ENCODE results near the gene PDGFC. TPM values are rescaled to one million over a fixed set of nuclear protein-coding genes. Genes with fewer than 3 reads are reported as not detected.

Gene PDGFC
- total and polyA plus RNA-seq, 2 donors (not counting 3 experiments of a cell fraction or from before 2014, with no cell fraction given), result 2.7 to 5.3 TPM

DNA sequence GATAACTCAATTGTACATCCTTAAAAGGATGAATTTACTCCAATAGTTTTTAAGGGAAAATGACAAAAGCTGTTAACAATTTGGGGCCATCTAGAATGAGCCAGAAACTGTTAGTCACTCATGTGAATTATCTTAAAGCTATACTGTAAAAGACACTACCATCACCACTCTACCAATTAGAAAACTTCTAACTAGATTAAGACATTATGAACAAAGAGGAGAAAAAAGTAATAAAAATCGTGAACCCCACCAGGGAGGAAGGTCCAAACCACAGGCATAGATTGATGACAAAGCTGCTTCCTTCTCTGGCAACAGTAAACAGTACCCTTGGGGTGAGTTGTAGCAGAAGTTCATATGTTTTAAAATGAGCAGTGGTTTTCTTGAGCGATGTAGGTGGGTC, 106.1 kb downstream of the PDGFC start:
- no peak for DNase-seq (ENCODE audit: low read depth, low spot score)
- no peak overlapping the region for H3K4me3 ChIP-seq (replicated peaks in 1 of 3; ENCODE audit: insufficient read depth in 1 of 3, low read depth in 1 of 3, low read length in 3 of 3)
- no peaks in the 10 kb centered on the region for H3K9me3 ChIP-seq (replicated peaks; ENCODE audit: control insufficient read depth, insufficient read depth, low read length)
- TF ChIP-seq EZH2 (IDR thresholded peaks at IDR 0.05; ENCODE audit: borderline replicate concordance, low read depth, low read length, severe bottlenecking) (no peak), FOS (IDR thresholded peaks at IDR 0.05; ENCODE audit: borderline replicate concordance, insufficient read depth, low read length) (no peak), POLR2AphosphoS5 (IDR thresholded peaks at IDR 0.05; ENCODE audit: insufficient read depth, low read depth, low read length) (no peak), POLR2A (IDR thresholded peaks at IDR 0.05; ENCODE audit: low read depth, low read length) (no peak), MYC (IDR thresholded peaks at IDR 0.05; ENCODE audit: low read depth, low read length) (no peak), GATA2 (IDR thresholded peaks at IDR 0.05; ENCODE audit: insufficient read depth, insufficient read length, low read depth, low read length) (no peak), JUN (IDR thresholded peaks at IDR 0.05; ENCODE audit: borderline replicate concordance, insufficient read depth, insufficient read length, low read depth) (no peak)
- TF ChIP-seq, protein P1, sequence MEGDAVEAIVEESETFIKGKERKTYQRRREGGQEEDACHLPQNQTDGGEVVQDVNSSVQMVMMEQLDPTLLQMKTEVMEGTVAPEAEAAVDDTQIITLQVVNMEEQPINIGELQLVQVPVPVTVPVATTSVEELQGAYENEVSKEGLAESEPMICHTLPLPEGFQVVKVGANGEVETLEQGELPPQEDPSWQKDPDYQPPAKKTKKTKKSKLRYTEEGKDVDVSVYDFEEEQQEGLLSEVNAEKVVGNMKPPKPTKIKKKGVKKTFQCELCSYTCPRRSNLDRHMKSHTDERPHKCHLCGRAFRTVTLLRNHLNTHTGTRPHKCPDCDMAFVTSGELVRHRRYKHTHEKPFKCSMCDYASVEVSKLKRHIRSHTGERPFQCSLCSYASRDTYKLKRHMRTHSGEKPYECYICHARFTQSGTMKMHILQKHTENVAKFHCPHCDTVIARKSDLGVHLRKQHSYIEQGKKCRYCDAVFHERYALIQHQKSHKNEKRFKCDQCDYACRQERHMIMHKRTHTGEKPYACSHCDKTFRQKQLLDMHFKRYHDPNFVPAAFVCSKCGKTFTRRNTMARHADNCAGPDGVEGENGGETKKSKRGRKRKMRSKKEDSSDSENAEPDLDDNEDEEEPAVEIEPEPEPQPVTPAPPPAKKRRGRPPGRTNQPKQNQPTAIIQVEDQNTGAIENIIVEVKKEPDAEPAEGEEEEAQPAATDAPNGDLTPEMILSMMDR (IDR thresholded peaks at IDR 0.05; ENCODE audit: extremely low read depth in 1 of 2, insufficient read depth in 1 of 2, low read depth in 1 of 2, low read length in 2 of 2), result no peak
- TF ChIP-seq, protein P2, sequence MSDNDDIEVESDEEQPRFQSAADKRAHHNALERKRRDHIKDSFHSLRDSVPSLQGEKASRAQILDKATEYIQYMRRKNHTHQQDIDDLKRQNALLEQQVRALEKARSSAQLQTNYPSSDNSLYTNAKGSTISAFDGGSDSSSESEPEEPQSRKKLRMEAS (IDR thresholded peaks at IDR 0.05; ENCODE audit: insufficient read depth, insufficient read length), result no peak
- BruUV-seq (replicated peaks), result no TSS peak
- CTCF ChIA-PET, result no interaction called here
- H3K27me3 ChIP-seq (ENCODE audit: control insufficient read depth in 2 of 2, insufficient read depth in 2 of 2, low read length in 2 of 2), result no peaks in the 10 kb centered on the region
- no peak overlapping the region for H3K4me2 ChIP-seq (ENCODE audit: insufficient read depth, low read length)
- no peaks in the 10 kb centered on the region for H4K20me1 ChIP-seq (replicated peaks; ENCODE audit: control insufficient read depth, extremely low read depth, insufficient read depth, low read length)
- H3K36me3 ChIP-seq (ENCODE audit: control insufficient read depth in 2 of 2, extremely low read depth in 1 of 2, insufficient read depth in 2 of 2, low read length in 2 of 2), result no peaks in the 10 kb centered on the region
- FAIRE-seq, result no peak
- POLR2A ChIA-PET, result no interaction called here
- dilution Hi-C loops (cut with MboI; ENCODE audit: extremely low pct_ligation_motif_present, low sequenced_read_pairs), result no loop called here
- H3K9me1 ChIP-seq (replicated peaks; ENCODE audit: control insufficient read depth, extremely low read depth, insufficient read depth, low read length), result no peaks in the 10 kb centered on the region
- no peak overlapping the region for H2AFZ ChIP-seq (ENCODE audit: low read depth, low read length)
- intact Hi-C loops (cut with micrococcal nuclease), result no loop called here
- no peak overlapping the region for H3K9ac ChIP-seq (replicated peaks; ENCODE audit: extremely low read depth, insufficient read depth, low read length)
- no peaks in the 10 kb centered on the region for H3K4me1 ChIP-seq (ENCODE audit: control insufficient read depth, extremely low read depth, insufficient read depth, low read length)
- H3K79me2 ChIP-seq (ENCODE audit: control insufficient read depth, insufficient read depth, low read length), result no peaks in the 10 kb centered on the region
- H3K27ac ChIP-seq (ENCODE audit: insufficient read depth, low read depth, low read length), result no peak overlapping the region

Data from endothelial cell of umbilical vein (primary cell).